Measurements from ENCODE around the gene OTUD4.
A peak's percentile ranks its signal among the peaks of the same experiment; 100 is the strongest.
"Not testable (repeated sequence)": the region's sequence is repeated elsewhere in the genome, so short reads cannot be mapped to it uniquely, and the experiment has no call there.

The OTUD4 gene

GRCh38 chr4:145177906-145178538 is 2.4 kb downstream of the OTUD4 start:
- no peak for DNase-seq

DNA sequence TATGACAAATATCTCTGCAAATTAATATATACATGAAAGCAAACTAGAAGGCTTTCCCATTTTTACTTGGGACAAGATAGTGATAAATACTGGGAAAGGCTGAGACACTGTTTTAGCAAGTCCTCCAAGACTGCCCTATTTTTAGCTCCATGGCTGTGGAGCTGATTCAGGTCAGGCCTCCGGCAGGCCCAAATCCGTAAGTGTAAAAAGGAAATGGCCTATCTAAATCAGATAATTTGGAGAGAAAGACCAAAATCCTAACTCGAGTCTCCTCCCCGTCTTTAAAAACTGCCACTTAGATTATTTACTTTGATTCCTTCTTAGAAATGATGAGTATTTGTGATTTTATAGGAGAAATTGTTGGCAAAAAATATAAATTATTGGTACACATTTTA is 2.9 kb downstream of the OTUD4 start:
- no peak for DNase-seq

GRCh38 chr4:145176641-145177432 is 3.6 kb downstream of the OTUD4 start:
- DNase-seq: no peak

DNA sequence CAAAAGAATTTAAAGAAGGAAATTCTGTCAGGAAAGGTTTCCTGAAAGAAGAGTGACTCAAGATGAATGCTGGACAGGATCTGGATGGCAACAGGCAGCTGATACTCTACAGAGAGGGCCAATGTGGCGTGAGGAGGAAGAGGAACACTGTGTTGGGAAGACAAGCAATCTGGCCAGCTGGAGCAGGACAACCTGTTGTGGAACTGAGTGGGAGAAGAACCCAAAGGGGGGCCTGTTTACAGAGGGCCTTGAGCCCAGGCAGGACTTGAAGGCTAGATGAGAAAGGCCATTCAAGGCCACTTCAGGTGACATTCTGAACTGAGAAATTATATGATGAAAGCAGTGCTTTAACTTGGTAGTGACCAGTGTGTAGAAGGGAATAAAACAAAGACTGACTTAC is 8.5 kb downstream of the OTUD4 start:
- no peak for DNase-seq

- no peak for DNase-seq
Measured at GRCh38 chr4:145170223-145170622, 10.2 kb downstream of the OTUD4 start.

DNA sequence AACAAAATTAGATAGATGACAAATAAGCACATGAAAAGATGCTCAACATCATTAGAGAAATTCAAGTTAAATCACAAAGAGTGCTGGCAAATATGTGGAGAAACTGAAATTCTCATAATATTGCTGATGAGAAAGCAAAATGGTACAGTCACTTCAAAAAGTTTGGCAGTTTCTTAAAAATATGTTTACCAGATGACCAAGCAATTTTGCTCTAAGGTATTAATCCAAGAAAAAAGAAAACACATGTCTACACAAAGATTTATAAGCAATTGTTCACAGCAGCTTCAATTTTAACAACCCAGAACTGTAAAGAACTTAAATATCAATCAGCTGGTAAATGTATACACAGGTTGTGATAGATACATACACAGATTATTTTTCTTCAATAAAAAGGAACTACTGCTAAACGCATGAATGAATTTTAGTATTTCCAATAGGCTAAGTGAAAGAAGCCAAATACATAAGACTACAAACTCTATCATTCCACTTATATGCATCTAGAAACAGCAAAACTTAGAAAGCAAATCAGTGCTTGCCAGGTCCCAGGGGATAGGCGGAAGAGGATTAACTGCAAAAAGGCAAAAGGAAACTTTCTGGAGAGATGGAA is 11.7 kb downstream of the OTUD4 start:
- DNase-seq: no peak

DNA sequence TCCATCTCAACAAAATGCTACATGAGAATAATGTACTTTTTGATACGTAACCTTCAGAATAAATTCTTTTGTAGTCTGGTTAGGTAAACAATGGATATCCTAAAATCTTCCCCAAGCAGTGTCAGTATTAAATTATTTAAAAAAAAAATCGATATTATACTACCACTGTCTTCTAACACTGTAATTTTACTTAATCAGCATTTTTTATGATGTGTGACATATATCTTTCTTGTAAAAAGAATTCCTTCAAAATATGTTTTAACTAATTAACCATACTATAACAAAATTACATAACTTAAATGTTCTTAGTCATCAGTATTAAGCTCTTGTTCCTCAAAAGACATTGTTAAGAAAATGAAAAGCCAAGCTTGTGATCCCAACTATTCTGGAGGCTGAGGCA is 12.5 kb downstream of the OTUD4 start:
- DNase-seq: no peak

DNA sequence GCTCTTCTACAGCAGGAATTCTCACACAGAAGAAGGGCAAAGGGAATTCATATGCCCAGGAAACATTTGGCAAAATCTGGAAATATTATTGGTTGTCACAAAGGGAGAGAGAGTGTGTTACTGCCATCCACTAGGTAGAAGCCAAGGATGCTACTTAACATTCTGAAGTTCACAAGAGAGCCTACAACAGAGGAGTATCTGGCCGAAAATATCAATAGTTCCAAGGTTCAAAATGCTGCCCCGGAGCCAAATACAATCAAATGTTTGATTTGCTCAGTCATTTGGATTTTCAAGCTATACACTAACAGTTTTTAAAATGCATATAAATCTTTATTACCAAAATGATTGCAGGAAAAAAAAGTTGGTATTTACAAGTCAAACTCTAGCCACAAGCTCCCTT is 18.8 kb downstream of the OTUD4 start:
- no peak for DNase-seq

- no peak for DNase-seq
Measured at GRCh38 chr4:145156986-145157385, 23.4 kb downstream of the OTUD4 start.

- no peak for DNase-seq
Measured at GRCh38 chr4:145155268-145155870, 25.0 kb downstream of the OTUD4 start.

DNA sequence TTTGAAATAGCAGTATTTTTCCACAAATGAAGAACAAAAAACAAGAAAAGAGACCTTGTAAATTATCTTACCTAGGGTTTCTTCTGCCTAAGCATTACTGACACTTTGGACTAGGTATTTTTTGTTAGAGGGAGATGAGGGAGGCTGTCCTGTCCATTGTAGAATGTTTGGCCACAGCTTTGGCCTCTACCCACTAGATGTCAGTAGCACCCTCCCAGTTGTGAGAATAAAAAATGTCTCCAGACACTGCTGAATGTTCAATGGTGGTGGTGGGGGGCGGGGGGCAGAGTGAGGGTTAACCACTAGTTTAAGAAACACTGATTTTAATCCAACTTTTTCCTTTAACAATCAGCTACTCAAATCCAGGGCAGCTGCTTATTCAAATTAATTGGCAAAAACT is 25.8 kb downstream of the OTUD4 start:
- DNase-seq: no peak

DNA sequence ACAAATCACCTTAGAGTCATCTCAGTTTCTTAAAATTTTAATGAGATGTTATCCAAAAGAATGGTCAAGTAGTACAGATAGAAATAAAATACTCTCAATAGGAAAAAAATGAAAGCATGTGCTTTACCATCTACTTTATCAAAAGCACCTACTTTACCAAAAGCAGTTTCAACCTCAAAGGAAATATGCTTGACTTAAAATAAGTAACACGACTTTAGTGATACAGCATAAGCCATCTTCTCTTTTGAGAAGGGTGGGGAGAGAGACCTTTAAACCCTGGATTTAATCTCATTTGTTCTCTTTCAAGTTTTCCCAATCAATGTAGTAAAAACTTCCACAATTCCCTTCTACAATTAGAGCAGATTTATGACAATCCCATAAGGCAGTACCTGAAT is 26.5 kb downstream of the OTUD4 start:
- no peak for DNase-seq

DNA sequence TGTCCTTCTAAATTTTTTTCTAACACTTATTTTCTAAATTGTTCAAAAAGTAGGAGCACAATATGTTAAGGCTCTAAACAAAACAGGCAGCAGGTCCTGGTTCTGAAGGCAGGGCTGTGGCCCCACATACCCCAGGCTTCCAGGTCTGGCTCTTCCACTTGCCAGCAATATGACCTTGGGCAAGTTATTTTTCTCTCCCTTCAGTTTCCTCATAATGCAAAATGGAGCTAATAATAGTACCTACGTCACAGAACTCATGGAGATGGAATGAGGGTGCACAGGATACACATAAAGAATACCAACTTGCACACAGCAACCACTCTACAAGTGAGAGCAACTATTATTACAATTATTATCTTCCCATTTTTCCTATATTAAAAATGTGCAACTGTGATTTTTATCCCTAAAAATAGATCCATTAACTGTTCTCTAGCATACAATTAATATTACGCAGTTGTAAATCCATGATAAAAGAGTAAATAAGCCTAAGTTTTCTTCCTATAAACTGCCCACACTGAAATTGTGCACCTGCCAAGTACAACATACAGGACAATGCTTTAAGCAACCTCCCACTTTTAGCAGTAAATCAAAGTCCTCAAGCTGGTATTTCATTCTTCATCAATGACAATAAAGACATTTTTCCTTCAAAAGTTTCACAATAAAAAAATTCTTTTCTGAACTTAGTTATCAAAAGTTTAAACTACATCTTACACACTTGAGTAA is 27.0 kb downstream of the OTUD4 start:
- no peak for DNase-seq

DNA sequence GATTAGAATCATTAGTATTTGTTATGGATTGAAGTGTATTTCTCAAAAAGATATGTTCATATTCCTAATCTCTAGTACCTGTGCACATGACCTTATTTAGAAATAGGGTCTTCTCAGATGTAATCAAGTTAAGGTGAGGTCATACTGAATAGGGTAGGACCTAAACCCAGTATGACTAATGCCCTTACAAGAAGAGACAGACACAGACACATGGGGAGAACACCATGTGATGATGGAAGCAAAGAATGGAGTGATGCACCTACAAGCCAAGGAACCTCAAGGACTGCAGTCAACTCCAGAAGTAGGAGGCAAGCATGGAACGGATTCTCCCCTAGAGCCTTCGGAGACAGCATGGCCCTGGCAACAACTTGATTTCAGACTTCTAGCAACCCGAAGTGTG is 31.4 kb downstream of the OTUD4 start:
- DNase-seq: no peak

- not testable (repeated sequence) for DNase-seq
Measured at GRCh38 chr4:145136219-145136618, 44.2 kb downstream of the OTUD4 start.

DNA sequence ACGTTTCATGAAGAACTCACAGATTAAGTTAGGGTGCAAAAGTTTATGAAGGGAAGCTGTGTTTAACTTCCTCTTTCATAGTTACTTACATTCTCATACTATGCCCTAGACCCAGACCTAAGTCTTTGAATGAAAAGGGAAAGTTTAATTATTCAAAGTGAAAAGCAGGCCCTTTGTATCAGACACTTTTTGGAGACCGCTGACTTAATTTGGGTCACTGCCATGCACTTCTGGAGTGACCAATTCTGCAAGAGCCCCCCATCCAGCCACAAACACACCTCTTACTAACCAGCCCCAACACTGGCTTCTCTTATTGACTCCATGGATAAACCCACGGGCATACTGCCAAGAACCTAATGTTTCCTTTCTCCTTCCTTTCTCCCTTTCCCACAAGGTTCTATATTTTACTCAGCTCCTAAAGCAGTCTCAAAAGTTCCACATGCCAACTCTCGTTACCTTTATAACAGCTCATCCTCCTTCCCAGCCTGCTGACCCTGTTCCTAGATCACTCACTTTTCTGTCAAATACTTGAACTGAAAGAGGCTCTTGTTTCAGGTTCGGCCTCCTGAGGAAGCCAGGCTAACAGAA is 47.8 kb downstream of the OTUD4 start:
- peak; percentile 30 for DNase-seq

- no peak for DNase-seq
Measured at GRCh38 chr4:145131848-145132247, 48.5 kb downstream of the OTUD4 start.

GRCh38 chr4:145130788-145131399 is 49.5 kb downstream of the OTUD4 start:
- no peak for DNase-seq

- DNase-seq: no peak
Measured at GRCh38 chr4:145130130-145130529, 50.3 kb downstream of the OTUD4 start.

GRCh38 chr4:145125396-145125795 is 55.0 kb downstream of the OTUD4 start:
- DNase-seq: no peak

DNA sequence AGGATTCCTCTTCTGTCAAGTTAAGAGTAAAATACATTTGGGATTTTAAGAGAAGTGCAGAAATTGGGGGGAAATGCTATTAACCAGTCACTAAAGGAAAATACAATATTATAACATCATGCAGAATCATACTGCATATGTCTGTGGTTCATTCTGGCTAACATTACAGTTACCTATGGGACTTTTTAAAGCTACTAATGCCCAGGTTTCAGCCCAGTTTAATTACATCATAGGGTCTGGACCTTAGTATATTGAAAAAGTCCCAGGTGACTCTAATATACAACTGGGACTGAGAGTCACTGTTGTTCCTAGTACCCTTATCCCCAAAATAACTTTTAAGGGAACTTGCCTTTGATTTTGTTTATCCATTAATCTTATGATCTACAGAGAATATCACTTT is 72.3 kb downstream of the OTUD4 start:
- DNase-seq: no peak

- DNase-seq: no peak
Measured at GRCh38 chr4:145107126-145107525, 73.3 kb downstream of the OTUD4 start.

All from left hindlimb (tissue), 1 donor.